ENCODE measurements around the gene FCSK.

DNA sequence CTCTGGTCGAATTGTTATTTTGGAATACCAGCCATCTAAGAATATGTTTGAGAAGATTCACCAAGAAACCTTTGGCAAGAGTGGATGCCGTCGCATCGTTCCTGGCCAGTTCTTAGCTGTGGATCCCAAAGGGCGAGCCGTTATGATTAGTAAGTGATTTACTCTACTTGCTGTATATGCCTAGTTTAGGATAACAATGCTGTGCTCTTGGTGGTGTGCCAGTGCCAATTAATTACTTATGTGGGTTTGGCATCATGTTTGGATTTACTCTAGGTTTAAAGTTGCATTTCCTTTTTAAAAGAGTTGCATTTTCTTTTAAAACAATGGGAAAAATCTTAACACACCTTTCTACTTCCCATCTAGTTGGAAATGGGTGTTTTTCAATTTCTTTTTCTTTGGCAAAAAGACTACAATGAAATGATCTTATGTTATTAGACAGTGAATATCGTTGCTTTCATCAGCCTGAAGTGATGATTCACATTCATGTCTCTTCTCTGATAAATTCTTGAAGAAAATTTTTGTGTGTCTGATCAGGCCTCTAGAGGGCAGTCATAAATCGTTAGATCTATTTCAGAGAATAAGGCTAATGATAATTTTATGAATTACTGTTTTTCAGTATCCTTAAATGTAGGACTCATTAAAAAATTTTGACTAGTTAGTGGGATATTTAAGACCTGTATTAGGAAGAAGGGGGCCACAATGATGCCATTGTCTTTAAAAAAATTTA, 74.8 kb downstream of the FCSK start:
- TF ChIP-seq, protein P1, sequence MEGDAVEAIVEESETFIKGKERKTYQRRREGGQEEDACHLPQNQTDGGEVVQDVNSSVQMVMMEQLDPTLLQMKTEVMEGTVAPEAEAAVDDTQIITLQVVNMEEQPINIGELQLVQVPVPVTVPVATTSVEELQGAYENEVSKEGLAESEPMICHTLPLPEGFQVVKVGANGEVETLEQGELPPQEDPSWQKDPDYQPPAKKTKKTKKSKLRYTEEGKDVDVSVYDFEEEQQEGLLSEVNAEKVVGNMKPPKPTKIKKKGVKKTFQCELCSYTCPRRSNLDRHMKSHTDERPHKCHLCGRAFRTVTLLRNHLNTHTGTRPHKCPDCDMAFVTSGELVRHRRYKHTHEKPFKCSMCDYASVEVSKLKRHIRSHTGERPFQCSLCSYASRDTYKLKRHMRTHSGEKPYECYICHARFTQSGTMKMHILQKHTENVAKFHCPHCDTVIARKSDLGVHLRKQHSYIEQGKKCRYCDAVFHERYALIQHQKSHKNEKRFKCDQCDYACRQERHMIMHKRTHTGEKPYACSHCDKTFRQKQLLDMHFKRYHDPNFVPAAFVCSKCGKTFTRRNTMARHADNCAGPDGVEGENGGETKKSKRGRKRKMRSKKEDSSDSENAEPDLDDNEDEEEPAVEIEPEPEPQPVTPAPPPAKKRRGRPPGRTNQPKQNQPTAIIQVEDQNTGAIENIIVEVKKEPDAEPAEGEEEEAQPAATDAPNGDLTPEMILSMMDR (IDR thresholded peaks at IDR 0.05), result peak in 3 of 4 experiments; percentile 47 to 59 (median 52)
- TF ChIP-seq POLR2A (IDR thresholded peaks at IDR 0.05), result no peak
